ENCODE results near the gene CACNG3. TPM values are rescaled to one million over a fixed set of nuclear protein-coding genes. Genes with fewer than 3 reads are reported as not detected.
"Not testable (repeated sequence)": the region's sequence is repeated elsewhere in the genome, so short reads cannot be mapped to it uniquely, and the experiment has no call there.

The CACNG3 gene
- total and polyA plus RNA-seq, 2 of the 4 experiments (the other 2 are of a cell fraction): not detected

- Histone ChIP-seq H3K36me3 (ENCODE audit: control insufficient read depth, insufficient read depth, low read length) (no peaks in the 10 kb centered on the region), H3K14ac (replicated peaks; ENCODE audit: low read depth, low read length) (no peak overlapping the region), H3K4me2 (ENCODE audit: low read depth, low read length) (no peak overlapping the region), H2BK120ac (ENCODE audit: low read depth, low read length) (no peak overlapping the region), H3K4ac (ENCODE audit: low read depth, low read length) (no peak overlapping the region), H3K27me3 (ENCODE audit: control insufficient read depth, insufficient read depth, low read length) (no peaks in the 10 kb centered on the region), H4K20me1 (ENCODE audit: insufficient read depth, low read length) (no peaks in the 10 kb centered on the region), H3K9ac (ENCODE audit: low read depth, low read length) (no peak overlapping the region), H3K9me1 (ENCODE audit: insufficient read depth, low read length) (no peaks in the 10 kb centered on the region), H2BK5ac (ENCODE audit: low read depth, low read length, poor library complexity, severe bottlenecking) (no peak overlapping the region), H3K23ac (ENCODE audit: low read depth, low read length) (no peak overlapping the region), H3K27ac (ENCODE audit: insufficient read depth, low read length) (no peak overlapping the region), H3K79me1 (ENCODE audit: low read depth in 1 of 2, low read length in 2 of 2) (no peaks in the 10 kb centered on the region), H3K56ac (ENCODE audit: extremely low read depth, insufficient read depth, low read length) (no peak overlapping the region), H4K5ac (ENCODE audit: low read depth, low read length) (no peak overlapping the region), H2AFZ (replicated peaks; ENCODE audit: low read length, poor library complexity) (no peak overlapping the region), H3K9me3 (ENCODE audit: control insufficient read depth, insufficient read depth, low read length) (no peaks in the 10 kb centered on the region), H2BK20ac (ENCODE audit: low read depth, low read length) (no peak overlapping the region), H4K91ac (ENCODE audit: insufficient read depth, low read depth, low read length) (no peak overlapping the region), H4K8ac (ENCODE audit: low read depth in 2 of 2, low read length in 2 of 2) (no peak overlapping the region), H2AK5ac (ENCODE audit: low read depth, low read length) (no peak overlapping the region), H2BK15ac (ENCODE audit: low read depth, low read length) (no peak overlapping the region), H2AK9ac (replicated peaks; ENCODE audit: low read depth, low read length, poor library complexity) (no peak overlapping the region), H3K4me3 (ENCODE audit: insufficient read depth, low read depth, low read length) (no peak overlapping the region), H3K18ac (ENCODE audit: low read depth, low read length) (no peak overlapping the region), H3K4me1 (ENCODE audit: control insufficient read depth, insufficient read depth, low read length) (no peaks in the 10 kb centered on the region)
- WGBS, 2 experiments (ENCODE audit: extremely low coverage in 2 of 2, insufficient read length in 1 of 2): no CpG with 5 or more reads among the region's 5 CpGs
- no TSS peak for BruUV-seq (replicated peaks)
- DNase-seq (no peak), ATAC-seq (ENCODE audit: low read depth) (no peak)
- intact Hi-C loops (cut with micrococcal nuclease): no loop called here
- ChIA-PET CTCF (interaction anchor here (0.6 kb wide), 1 partner anchor 1389 kb away, joined by 3 read pairs; no protein-coding TSS in a partner anchor), POLR2A (ENCODE audit: unreplicated experiment) (no interaction called here)
- in situ Hi-C loops (cut with MboI; ENCODE audit: low sequenced_read_pairs): no loop called here
- dilution Hi-C loops (cut with HindIII; ENCODE audit: low sequenced_read_pairs, unreplicated experiment): no loop called here
- TF ChIP-seq MAFK (IDR thresholded peaks at IDR 0.05; ENCODE audit: low read depth, low read length): no peak
- no peak for TF ChIP-seq ELK1 (IDR thresholded peaks at IDR 0.05; ENCODE audit: borderline replicate concordance, low read depth, low read length)
- TF ChIP-seq RAD21 (IDR thresholded peaks at IDR 0.05; ENCODE audit: low read length): no peak
Observed at GRCh38 chr16:24298548-24299167, 42.5 kb downstream of the CACNG3 start.

- WGBS, 2 experiments (ENCODE audit: extremely low coverage in 2 of 2, insufficient read length in 1 of 2): no CpG with 5 or more reads among the region's 6 CpGs
- H3K79me1 ChIP-seq (ENCODE audit: low read depth in 1 of 2, low read length in 2 of 2); H3K9ac ChIP-seq (ENCODE audit: low read depth, low read length); H2BK120ac ChIP-seq (ENCODE audit: low read depth, low read length); H3K4ac ChIP-seq (ENCODE audit: low read depth, low read length); H2AK5ac ChIP-seq (ENCODE audit: low read depth, low read length); H3K14ac ChIP-seq (replicated peaks; ENCODE audit: low read depth, low read length); ATAC-seq (ENCODE audit: low read depth); H4K20me1 ChIP-seq (ENCODE audit: insufficient read depth, low read length); H2BK15ac ChIP-seq (ENCODE audit: low read depth, low read length); H2AFZ ChIP-seq (replicated peaks; ENCODE audit: low read length, poor library complexity); H3K27me3 ChIP-seq (ENCODE audit: control insufficient read depth, insufficient read depth, low read length); H2BK20ac ChIP-seq (ENCODE audit: low read depth, low read length); BruUV-seq (replicated peaks); H2BK5ac ChIP-seq (ENCODE audit: low read depth, low read length, poor library complexity, severe bottlenecking); in situ Hi-C loops (cut with MboI; ENCODE audit: low sequenced_read_pairs); H3K27ac ChIP-seq (ENCODE audit: insufficient read depth, low read length); intact Hi-C loops (cut with micrococcal nuclease); H4K91ac ChIP-seq (ENCODE audit: insufficient read depth, low read depth, low read length); H4K5ac ChIP-seq (ENCODE audit: low read depth, low read length); H3K9me3 ChIP-seq (ENCODE audit: control insufficient read depth, insufficient read depth, low read length); DNase-seq; H3K23ac ChIP-seq (ENCODE audit: low read depth, low read length); H3K4me2 ChIP-seq (ENCODE audit: low read depth, low read length); H3K18ac ChIP-seq (ENCODE audit: low read depth, low read length); H3K4me1 ChIP-seq (ENCODE audit: control insufficient read depth, insufficient read depth, low read length); H3K36me3 ChIP-seq (ENCODE audit: control insufficient read depth, insufficient read depth, low read length); H3K56ac ChIP-seq (ENCODE audit: extremely low read depth, insufficient read depth, low read length); H4K8ac ChIP-seq (ENCODE audit: low read depth in 2 of 2, low read length in 2 of 2); H3K9me1 ChIP-seq (ENCODE audit: insufficient read depth, low read length); H3K4me3 ChIP-seq (ENCODE audit: insufficient read depth, low read depth, low read length); CTCF ChIA-PET; dilution Hi-C loops (cut with HindIII; ENCODE audit: low sequenced_read_pairs, unreplicated experiment); H2AK9ac ChIP-seq (replicated peaks; ENCODE audit: low read depth, low read length, poor library complexity): not testable (repeated sequence)
- POLR2A ChIA-PET (ENCODE audit: unreplicated experiment): interaction anchor here (0.7 kb wide), 1 partner anchor 1045 kb away, joined by 6 read pairs; no protein-coding TSS in a partner anchor
Observed at GRCh38 chr16:24300750-24301149, 44.6 kb downstream of the CACNG3 start.
